Retina (tissue), 1 donor: ENCODE results near the gene FRMD3.
"Not testable (repeated sequence)": the region's sequence is repeated elsewhere in the genome, so short reads cannot be mapped to it uniquely, and the experiment has no call there.

Experiments used
- DNase-seq: peaks from one replicate; pipeline ENCODE4 v3.0.0-alpha.2; 2016

Gene FRMD3

GRCh38 chr9:83384214-83384613, 154.0 kb downstream of the FRMD3 start:
- peak; percentile 30 for DNase-seq

DNA sequence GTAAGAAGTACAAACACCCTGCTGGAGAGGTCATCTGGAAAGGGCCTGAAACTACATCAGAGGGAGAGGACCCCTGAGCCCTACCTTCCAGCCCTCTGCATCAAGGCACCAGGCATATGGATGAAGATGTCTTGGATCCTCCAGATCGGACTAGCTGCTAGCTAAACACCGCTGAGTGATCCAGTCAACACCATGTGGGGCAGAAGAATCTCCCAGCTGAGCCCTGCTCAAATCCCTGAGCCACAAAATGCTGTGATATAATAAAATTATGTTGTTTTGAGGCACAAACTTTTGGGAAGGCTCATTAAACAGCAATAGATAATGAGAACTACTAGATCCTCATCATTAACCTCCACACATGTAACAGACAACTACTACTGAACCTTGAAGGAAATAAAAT, 155.2 kb downstream of the FRMD3 start:
- DNase-seq, result no peak

- no peak for DNase-seq
Measured at GRCh38 chr9:83382421-83382820, 155.8 kb downstream of the FRMD3 start.

DNA sequence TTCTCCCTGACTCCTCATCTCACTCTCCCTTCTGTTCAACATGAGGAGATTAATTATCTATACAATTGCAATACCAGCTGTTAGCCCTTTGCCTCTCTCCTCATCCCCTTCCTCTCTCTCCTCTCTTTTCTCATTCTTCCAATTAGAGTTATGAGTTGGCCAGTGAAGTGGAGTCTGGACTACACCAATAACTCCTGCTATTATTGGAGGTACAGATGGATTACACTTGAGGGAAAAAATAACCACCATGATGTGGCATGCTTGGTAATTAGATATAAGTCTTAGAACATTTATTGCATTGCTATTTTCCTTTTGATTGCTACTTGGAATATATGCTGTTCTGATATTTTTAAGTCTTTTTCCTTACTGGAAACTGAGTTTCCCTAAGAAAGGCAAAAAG, 159.2 kb downstream of the FRMD3 start:
- DNase-seq, result no peak

GRCh38 chr9:83372957-83373356, 165.2 kb downstream of the FRMD3 start:
- DNase-seq, result no peak

DNA sequence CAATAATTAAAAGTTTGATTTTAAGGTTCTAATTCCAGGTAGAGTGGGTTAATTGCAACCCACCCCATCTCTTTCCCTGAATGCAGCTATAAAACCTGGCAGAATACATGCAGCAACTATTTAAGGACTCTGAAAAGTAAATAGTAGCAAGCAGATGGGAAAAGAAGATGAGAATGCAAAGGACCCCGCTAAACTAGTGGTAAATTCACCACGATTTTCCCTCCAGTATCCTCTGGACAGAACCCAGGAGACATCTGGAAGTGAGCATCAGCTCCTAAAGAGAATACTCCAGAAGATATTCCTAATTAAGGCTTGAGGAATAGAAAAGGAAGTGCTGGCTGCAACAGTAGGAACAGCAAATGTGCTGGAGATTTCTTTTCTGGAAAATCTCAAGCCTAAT, 170.9 kb downstream of the FRMD3 start:
- DNase-seq, result no peak

GRCh38 chr9:83362341-83362995, 175.7 kb downstream of the FRMD3 start:
- no peak for DNase-seq

- DNase-seq, result no peak
Measured at GRCh38 chr9:83359039-83359438, 179.2 kb downstream of the FRMD3 start.

- not testable (repeated sequence) for DNase-seq
Measured at GRCh38 chr9:83358493-83358892, 179.7 kb downstream of the FRMD3 start.

DNA sequence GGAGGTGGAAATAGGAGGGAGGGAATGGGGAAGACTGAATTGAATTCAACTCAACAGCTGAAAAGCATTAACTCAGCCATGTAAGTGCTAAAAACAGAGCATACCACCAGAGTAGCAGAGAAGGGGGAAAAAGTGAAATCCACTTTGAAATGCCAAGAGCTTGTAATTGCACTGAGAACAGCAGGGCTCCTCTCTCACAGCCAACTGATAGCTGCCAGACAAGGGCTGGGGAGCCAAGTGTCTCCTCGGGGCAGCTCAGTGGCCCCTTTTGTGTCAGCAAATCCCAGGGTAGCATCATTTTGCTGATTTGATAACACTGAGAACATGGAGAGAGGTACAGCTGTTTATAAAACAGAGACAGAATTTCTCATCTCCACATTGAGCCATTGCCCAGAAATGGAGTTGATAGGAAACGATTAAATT, 182.5 kb downstream of the FRMD3 start:
- DNase-seq, result no peak

DNA sequence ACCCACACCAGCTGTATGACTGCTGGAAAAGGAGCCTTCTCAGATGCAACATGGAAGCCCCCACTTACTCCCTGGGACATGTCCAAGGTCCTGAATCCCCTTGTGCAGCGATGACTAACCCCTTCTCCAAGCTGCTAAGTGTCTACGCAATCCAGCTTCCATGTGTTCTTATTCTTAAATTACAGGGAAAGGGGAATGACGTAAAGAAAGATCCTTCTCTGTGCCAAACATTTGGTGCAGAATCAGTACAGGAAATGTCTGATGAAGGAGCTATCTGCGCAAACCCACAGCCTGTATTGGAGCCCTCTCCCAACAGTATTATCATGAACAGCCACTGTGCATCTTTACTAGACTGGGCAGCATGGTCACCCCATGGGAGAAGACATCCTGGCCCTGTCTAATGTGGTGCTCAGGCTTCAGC, 183.2 kb downstream of the FRMD3 start:
- DNase-seq, result no peak

DNA sequence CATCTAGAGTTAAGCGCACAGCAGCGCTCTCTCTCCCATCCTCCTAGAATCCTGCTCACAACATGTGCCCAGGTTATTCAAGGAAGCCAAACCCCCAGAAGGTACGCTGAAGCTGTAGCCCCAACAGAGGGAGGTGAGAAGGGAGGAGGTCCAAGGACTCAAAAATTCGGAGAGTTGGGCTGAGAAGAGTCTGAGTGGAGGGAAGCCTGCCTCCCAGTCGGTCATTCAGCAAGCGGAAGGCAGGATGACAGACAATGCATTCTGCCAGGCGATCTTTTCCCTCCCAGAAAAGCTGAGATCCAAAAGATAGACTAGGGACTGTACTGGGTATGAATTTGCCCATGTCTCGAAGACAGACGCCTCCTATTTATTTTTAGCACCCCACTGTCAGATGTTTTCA, 189.2 kb downstream of the FRMD3 start:
- no peak for DNase-seq

- no peak for DNase-seq
Measured at GRCh38 chr9:83346655-83347420, 191.4 kb downstream of the FRMD3 start.

- DNase-seq, result no peak
Measured at GRCh38 chr9:83343366-83343999, 194.7 kb downstream of the FRMD3 start.

- DNase-seq, result no peak
Measured at GRCh38 chr9:83342731-83343130, 195.5 kb downstream of the FRMD3 start.

GRCh38 chr9:83342006-83342405, 196.2 kb downstream of the FRMD3 start:
- peak; percentile 23 for DNase-seq

DNA sequence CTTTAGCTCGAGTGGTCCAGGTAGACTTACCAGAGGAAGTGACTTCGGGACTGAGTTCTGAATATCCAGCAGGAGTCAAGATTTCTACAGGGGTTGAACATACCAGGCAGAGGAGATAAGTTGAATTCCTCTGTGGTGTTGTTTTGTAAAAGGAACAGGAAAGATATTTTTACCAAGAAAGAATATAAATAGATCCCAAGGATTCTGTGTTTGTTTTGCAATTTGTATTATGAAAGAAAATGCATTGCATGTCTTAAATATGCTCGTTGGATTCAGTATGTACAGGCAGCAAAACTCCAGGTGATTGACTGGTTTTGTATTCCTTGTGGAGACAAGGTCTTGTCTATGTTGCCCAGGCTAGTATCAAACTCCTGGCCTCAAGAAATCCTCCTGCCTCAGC, 197.8 kb downstream of the FRMD3 start:
- no peak for DNase-seq

- DNase-seq, result no peak
Measured at GRCh38 chr9:83339435-83339834, 198.8 kb downstream of the FRMD3 start.

- DNase-seq, result no peak
Measured at GRCh38 chr9:83336706-83337105, 201.5 kb downstream of the FRMD3 start.

DNA sequence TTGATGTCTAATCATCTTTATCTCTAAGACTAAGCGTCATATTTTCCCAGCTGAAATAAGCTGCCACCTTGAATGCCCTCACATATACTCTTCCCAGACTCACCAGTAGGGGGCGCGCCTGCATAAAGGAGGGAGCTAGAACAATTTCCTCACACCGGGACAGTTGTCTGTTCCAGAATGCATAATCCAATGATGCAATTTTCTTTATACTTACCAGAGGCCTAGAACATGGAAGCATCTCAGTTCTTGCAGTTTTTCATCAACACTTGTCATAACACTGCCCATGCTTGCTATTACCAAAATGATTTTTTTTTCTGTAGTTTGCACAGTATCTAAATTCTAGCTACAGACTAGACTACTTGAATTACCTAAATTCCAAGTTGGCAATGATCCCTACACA, 203.9 kb downstream of the FRMD3 start:
- DNase-seq, result peak; percentile 61

GRCh38 chr9:83330207-83331196, 207.7 kb downstream of the FRMD3 start:
- no peak for DNase-seq

DNA sequence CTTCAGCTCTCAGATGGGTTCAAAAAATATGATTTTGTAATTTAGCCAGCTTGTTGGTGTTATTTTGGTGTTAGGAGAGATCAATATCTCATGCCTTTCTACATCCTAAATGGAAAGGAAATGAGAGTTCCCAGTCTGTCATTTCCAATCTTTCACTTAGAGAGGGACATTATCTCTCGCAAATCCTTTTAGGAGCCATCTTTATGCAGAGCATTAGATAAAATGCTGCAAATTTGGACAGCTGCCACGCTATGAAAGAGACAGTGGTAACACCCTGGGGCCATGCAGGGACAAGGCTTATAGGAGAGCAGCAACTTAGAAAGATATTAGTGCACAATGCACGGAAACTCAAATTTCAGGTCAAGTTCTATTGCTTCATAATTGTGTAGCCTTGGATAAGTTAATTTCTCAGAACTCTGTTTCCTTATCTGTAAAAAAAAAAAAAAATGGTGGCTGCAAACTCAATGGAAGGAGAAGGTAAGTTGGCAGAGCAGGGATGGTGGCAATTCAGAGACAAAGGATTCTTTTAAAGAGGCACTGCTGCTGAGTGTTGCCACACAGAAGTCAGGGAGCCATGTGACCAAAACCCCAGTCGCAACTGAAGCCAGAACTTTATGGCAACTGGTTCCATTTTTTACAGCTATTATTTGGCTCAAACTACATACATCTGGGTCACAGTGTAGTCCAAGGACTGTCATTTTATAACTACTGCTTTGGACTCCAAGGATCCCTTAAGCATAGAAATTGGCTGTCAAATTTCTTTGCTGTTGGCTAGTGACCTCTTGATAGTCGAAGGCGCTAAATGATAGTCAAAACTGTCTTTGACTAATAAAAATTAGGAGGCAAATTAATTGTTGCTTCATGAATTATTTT, 210.2 kb downstream of the FRMD3 start:
- DNase-seq, result no peak
